Measurements from ENCODE around the gene CACNA1F.
A peak's percentile ranks its signal among the peaks of the same experiment; 100 is the strongest.

Gene CACNA1F

GRCh38 chrX:49233176-49233575 is at the start of gene CACNA1F:
TSS of gene CACNA1F (minus strand) at chrX:49233340. CDS start at chrX:49233309, 31 bp downstream.
- no peak within 1 kb of the TSS for H3K27ac ChIP-seq
- TF ChIP-seq CTCF (conservative IDR thresholded peaks at IDR 0.05): no peak

GRCh38 chrX:49282647-49283011 is 49.5 kb upstream of the CACNA1F start:
- peak; percentile 24; the same call in 1 of the 2 replicates for TF ChIP-seq CTCF (conservative IDR thresholded peaks at IDR 0.05)
- no peak overlapping the region for H3K27ac ChIP-seq

GRCh38 chrX:49278081-49278480 is 44.9 kb upstream of the CACNA1F start:
- TF ChIP-seq CTCF (conservative IDR thresholded peaks at IDR 0.05): no peak
- no peak overlapping the region for H3K27ac ChIP-seq

GRCh38 chrX:49277535-49277830 is 44.3 kb upstream of the CACNA1F start:
- TF ChIP-seq CTCF (conservative IDR thresholded peaks at IDR 0.05): no peak
- no peak overlapping the region for H3K27ac ChIP-seq

GRCh38 chrX:49276671-49277534 is 43.8 kb upstream of the CACNA1F start:
- no peak overlapping the region for H3K27ac ChIP-seq
- TF ChIP-seq CTCF (conservative IDR thresholded peaks at IDR 0.05): no peak

GRCh38 chrX:49276207-49276606 is 43.1 kb upstream of the CACNA1F start:
- no peak for TF ChIP-seq CTCF (conservative IDR thresholded peaks at IDR 0.05)

GRCh38 chrX:49273181-49273727 is 40.1 kb upstream of the CACNA1F start:
- TF ChIP-seq CTCF (conservative IDR thresholded peaks at IDR 0.05): no peak
- no peak overlapping the region for H3K27ac ChIP-seq

More at GRCh38 chrX:49276207-49276606, 43.1 kb upstream of the CACNA1F start:
- no peak overlapping the region for H3K27ac ChIP-seq

Data from VCaP (cell line).